HG03135 (cell line): ENCODE measurements around the gene ZSCAN32.

Experiments used
- ATAC-seq: cut with Tn5 transposase; IDR thresholded peaks from one replicate; pipeline ENCODE4 v1.9.1; 2021; ENCODE audit warnings: mild to moderate bottlenecking, moderate library complexity; ENCODE audit not compliant: unreplicated experiment

ZSCAN32 gene

GRCh38 chr16:3358871-3359270 lies 41.9 kb downstream of the ZSCAN32 start:
- ATAC-seq = no peak

DNA sequence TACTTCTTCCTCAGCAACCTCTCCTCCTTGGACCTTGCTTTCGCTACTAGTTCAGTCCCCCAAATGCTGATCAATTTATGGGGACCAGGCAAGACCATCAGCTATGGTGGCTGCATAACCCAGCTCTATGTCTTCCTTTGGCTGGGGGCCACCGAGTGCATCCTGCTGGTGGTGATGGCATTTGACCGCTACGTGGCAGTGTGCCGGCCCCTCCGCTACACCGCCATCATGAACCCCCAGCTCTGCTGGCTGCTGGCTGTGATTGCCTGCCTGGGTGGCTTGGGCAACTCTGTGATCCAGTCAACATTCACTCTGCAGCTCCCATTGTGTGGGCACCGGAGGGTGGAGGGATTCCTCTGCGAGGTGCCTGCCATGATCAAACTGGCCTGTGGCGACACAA lies 44.7 kb downstream of the ZSCAN32 start:
- no peak for ATAC-seq

DNA sequence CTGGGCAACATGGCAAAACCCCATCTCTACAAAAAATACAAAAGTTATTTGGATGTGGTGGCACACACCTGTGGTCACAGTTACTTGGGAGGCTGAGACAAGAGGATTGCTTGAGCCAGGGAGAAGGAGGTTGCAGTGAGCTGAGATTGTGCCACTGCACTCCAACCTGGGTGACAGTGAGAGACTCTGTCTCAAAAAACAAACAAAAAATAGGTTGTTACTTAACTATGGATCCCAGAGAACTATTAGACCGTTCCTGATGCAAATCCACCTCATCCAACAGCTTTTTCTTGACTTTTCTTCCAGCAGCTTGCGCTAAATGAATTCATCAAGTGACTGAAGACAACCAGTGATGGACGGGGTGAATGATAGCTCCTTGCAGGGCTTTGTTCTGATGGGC lies 45.2 kb downstream of the ZSCAN32 start, which contains the start of gene OR2C1:
TSS of gene OR2C1 (plus strand) at position 301 of the 400 bp plus-strand sequence. CDS start at position 353, 52 bp downstream.
- no peak for ATAC-seq

DNA sequence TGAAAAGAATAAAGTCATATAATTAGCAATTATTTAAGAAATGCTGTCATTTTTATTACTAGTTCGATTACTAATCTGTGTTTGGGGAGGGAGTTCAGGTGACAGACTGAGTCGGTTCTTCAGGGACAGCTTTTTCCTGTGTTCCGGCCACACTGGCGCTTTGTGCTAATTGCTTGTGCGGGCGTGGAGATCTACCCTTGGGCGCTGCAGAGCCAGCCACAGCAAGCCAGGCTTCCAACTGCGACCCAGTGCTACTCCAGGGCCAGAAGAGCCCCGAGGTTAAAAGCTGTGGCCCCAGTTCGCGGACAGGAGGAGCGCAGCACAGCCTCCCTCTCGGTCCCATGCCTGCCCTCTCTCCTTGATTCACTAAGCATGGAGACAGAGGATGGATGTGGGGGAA lies 51.6 kb downstream of the ZSCAN32 start:
- ATAC-seq = no peak

GRCh38 chr16:3348547-3349167 lies 52.1 kb downstream of the ZSCAN32 start:
- no peak for ATAC-seq

DNA sequence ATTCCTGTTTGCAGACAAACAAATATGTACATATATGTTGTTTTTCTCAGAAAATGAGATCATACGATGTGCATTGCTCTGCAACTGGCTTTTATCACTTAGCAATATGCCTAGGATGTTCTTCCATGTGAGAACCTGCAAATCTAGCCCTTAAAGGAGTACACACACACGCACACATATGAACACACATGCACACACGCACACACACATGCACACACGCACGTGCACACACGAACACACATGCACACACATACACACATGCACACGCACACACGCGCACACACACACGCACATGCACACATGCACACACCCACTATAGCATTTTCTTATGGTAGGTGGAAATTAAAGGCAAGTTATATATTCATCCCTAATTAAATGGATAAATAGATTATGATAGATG lies 53.2 kb downstream of the ZSCAN32 start:
- no peak for ATAC-seq

DNA sequence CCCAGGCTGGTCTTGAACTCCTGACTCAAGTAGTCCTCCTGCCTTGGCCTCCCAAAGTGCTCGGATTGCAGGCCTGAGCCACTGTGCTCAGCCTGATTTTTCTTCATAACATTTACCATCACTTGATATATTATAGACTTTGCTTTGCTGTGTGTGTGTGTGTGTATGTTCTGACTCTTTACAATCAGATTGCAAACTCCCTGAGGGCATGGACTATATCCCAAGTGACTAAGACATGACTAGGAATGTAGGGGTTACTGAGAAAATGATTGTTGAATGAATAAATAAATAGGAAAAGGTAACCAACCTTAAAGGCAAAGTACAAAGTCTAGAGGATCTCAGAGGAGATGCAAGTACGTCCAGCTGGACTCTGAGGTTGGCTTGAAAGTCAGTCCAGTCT lies 54.8 kb downstream of the ZSCAN32 start:
- ATAC-seq = no peak
